HG03354 (cell line): ENCODE measurements around the gene TLR7.

Experiments used
- ATAC-seq: cut with Tn5 transposase; IDR thresholded peaks from one replicate; pipeline ENCODE4 v1.9.1; 2021; ENCODE audit warnings: mild to moderate bottlenecking; ENCODE audit not compliant: unreplicated experiment, poor library complexity, severe bottlenecking

Gene TLR7

GRCh38 chrX:12920990-12921389 lies 54.1 kb downstream of the TLR7 start:
- no peak for ATAC-seq

- ATAC-seq, result no peak
Observed at GRCh38 chrX:12921886-12922598, 55.2 kb downstream of the TLR7 start.

GRCh38 chrX:12922599-12922919 lies 55.7 kb downstream of the TLR7 start:
- ATAC-seq, result no peak

GRCh38 chrX:12929701-12930100 lies 62.8 kb downstream of the TLR7 start:
- no peak for ATAC-seq

GRCh38 chrX:12930150-12930549 lies 63.3 kb downstream of the TLR7 start:
- ATAC-seq, result no peak

GRCh38 chrX:12932244-12932643 lies 65.4 kb downstream of the TLR7 start:
- no peak for ATAC-seq

- no peak for ATAC-seq
Observed at GRCh38 chrX:12934850-12935249, 68.0 kb downstream of the TLR7 start.

GRCh38 chrX:12936947-12937346 lies 70.1 kb downstream of the TLR7 start:
- ATAC-seq, result no peak
